ENCODE results near the gene NT5DC3.

The NT5DC3 gene

GRCh38 chr12:103858335-103858734 lies 17.3 kb upstream of the NT5DC3 start:
- TF ChIP-seq, protein P1, sequence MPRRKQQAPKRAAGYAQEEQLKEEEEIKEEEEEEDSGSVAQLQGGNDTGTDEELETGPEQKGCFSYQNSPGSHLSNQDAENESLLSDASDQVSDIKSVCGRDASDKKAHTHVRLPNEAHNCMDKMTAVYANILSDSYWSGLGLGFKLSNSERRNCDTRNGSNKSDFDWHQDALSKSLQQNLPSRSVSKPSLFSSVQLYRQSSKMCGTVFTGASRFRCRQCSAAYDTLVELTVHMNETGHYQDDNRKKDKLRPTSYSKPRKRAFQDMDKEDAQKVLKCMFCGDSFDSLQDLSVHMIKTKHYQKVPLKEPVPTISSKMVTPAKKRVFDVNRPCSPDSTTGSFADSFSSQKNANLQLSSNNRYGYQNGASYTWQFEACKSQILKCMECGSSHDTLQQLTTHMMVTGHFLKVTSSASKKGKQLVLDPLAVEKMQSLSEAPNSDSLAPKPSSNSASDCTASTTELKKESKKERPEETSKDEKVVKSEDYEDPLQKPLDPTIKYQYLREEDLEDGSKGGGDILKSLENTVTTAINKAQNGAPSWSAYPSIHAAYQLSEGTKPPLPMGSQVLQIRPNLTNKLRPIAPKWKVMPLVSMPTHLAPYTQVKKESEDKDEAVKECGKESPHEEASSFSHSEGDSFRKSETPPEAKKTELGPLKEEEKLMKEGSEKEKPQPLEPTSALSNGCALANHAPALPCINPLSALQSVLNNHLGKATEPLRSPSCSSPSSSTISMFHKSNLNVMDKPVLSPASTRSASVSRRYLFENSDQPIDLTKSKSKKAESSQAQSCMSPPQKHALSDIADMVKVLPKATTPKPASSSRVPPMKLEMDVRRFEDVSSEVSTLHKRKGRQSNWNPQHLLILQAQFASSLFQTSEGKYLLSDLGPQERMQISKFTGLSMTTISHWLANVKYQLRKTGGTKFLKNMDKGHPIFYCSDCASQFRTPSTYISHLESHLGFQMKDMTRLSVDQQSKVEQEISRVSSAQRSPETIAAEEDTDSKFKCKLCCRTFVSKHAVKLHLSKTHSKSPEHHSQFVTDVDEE (CRISPR knock-in tag; IDR thresholded peaks at IDR 0.05): no peak
- TF ChIP-seq OSR1 (CRISPR knock-in tag; IDR thresholded peaks at IDR 0.05) (no peak), ISL1 (CRISPR knock-in tag; IDR thresholded peaks at IDR 0.05) (no peak), ESRRG (CRISPR knock-in tag; IDR thresholded peaks at IDR 0.05) (no peak), SNAI2 (CRISPR knock-in tag; IDR thresholded peaks at IDR 0.05) (no peak), TCF4 (CRISPR knock-in tag; IDR thresholded peaks at IDR 0.05; ENCODE audit: borderline replicate concordance) (no peak), ZNF70 (CRISPR knock-in tag; IDR thresholded peaks at IDR 0.05) (no peak), ZFP30 (CRISPR knock-in tag; IDR thresholded peaks at IDR 0.05) (no peak), ARNTL (CRISPR knock-in tag; IDR thresholded peaks at IDR 0.05; ENCODE audit: borderline replicate concordance, low read depth) (no peak), GLIS3 (CRISPR knock-in tag; IDR thresholded peaks at IDR 0.05) (no peak), TOX (CRISPR knock-in tag; IDR thresholded peaks at IDR 0.05; ENCODE audit: borderline replicate concordance) (no peak), BACH2 (CRISPR knock-in tag; IDR thresholded peaks at IDR 0.05; ENCODE audit: borderline replicate concordance) (no peak), RARB (CRISPR knock-in tag; IDR thresholded peaks at IDR 0.05) (no peak)
- TF ChIP-seq, protein P2, sequence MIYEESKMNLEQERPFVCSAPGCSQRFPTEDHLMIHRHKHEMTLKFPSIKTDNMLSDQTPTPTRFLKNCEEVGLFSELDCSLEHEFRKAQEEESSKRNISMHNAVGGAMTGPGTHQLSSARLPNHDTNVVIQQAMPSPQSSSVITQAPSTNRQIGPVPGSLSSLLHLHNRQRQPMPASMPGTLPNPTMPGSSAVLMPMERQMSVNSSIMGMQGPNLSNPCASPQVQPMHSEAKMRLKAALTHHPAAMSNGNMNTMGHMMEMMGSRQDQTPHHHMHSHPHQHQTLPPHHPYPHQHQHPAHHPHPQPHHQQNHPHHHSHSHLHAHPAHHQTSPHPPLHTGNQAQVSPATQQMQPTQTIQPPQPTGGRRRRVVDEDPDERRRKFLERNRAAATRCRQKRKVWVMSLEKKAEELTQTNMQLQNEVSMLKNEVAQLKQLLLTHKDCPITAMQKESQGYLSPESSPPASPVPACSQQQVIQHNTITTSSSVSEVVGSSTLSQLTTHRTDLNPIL (CRISPR knock-in tag; IDR thresholded peaks at IDR 0.05; ENCODE audit: low read depth): no peak
- TF ChIP-seq, protein P3, sequence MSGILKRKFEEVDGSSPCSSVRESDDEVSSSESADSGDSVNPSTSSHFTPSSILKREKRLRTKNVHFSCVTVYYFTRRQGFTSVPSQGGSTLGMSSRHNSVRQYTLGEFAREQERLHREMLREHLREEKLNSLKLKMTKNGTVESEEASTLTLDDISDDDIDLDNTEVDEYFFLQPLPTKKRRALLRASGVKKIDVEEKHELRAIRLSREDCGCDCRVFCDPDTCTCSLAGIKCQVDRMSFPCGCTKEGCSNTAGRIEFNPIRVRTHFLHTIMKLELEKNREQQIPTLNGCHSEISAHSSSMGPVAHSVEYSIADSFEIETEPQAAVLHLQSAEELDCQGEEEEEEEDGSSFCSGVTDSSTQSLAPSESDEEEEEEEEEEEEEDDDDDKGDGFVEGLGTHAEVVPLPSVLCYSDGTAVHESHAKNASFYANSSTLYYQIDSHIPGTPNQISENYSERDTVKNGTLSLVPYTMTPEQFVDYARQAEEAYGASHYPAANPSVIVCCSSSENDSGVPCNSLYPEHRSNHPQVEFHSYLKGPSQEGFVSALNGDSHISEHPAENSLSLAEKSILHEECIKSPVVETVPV (CRISPR knock-in tag; IDR thresholded peaks at IDR 0.05): no peak
- no peak for ATAC-seq

- no peak for ATAC-seq
- TF ChIP-seq ESRRG (CRISPR knock-in tag; IDR thresholded peaks at IDR 0.05) (no peak), ZNF8 (CRISPR knock-in tag; IDR thresholded peaks at IDR 0.05) (no peak), BACH2 (CRISPR knock-in tag; IDR thresholded peaks at IDR 0.05; ENCODE audit: borderline replicate concordance) (no peak), GLIS3 (CRISPR knock-in tag; IDR thresholded peaks at IDR 0.05) (no peak), SNAI2 (CRISPR knock-in tag; IDR thresholded peaks at IDR 0.05) (no peak), ZC3H10 (CRISPR knock-in tag; IDR thresholded peaks at IDR 0.05) (no peak), TCF4 (CRISPR knock-in tag; IDR thresholded peaks at IDR 0.05; ENCODE audit: borderline replicate concordance) (no peak), ZFP3 (CRISPR knock-in tag; IDR thresholded peaks at IDR 0.05) (no peak), CSDC2 (CRISPR knock-in tag; IDR thresholded peaks at IDR 0.05) (no peak), TOX (CRISPR knock-in tag; IDR thresholded peaks at IDR 0.05; ENCODE audit: borderline replicate concordance) (no peak), ARNTL (CRISPR knock-in tag; IDR thresholded peaks at IDR 0.05; ENCODE audit: borderline replicate concordance, low read depth) (no peak), OSR1 (CRISPR knock-in tag; IDR thresholded peaks at IDR 0.05) (no peak)
- TF ChIP-seq, protein P3 (CRISPR knock-in tag; IDR thresholded peaks at IDR 0.05): no peak
- TF ChIP-seq, protein P1 (CRISPR knock-in tag; IDR thresholded peaks at IDR 0.05): no peak
- TF ChIP-seq, protein P2 (CRISPR knock-in tag; IDR thresholded peaks at IDR 0.05; ENCODE audit: low read depth): no peak
- TF ChIP-seq, protein P4, sequence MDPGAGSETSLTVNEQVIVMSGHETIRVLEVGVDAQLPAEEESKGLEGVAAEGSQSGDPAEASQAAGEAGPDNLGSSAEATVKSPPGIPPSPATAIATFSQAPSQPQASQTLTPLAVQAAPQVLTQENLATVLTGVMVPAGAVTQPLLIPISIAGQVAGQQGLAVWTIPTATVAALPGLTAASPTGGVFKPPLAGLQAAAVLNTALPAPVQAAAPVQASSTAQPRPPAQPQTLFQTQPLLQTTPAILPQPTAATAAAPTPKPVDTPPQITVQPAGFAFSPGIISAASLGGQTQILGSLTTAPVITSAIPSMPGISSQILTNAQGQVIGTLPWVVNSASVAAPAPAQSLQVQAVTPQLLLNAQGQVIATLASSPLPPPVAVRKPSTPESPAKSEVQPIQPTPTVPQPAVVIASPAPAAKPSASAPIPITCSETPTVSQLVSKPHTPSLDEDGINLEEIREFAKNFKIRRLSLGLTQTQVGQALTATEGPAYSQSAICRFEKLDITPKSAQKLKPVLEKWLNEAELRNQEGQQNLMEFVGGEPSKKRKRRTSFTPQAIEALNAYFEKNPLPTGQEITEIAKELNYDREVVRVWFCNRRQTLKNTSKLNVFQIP (CRISPR knock-in tag; IDR thresholded peaks at IDR 0.05; ENCODE audit: borderline replicate concordance, low read depth): no peak
These were observed 16.1 kb upstream of the NT5DC3 start for GRCh38 chr12:103857164-103857563.

Measured in SK-N-SH treated with all-trans-retinoic acid at 6 μM for 48 hours (cell line).